AG04450 (cell line): Measurements from ENCODE around the gene RHAG. TPM values are rescaled to one million over a fixed set of nuclear protein-coding genes. Genes with fewer than 3 reads are reported as not detected.
"Not testable (repeated sequence)": the region's sequence is repeated elsewhere in the genome, so short reads cannot be mapped to it uniquely, and the experiment has no call there.

Source experiments
- CTCF ChIA-PET: fragments of 300-600, 350-600 bp; formaldehyde crosslinking; extraction: SDS; loops from one replicate; lab custom pipeline; 2022; ENCODE audit warnings: antibody characterized with exemption, inconsistent platforms; lab: Charles Lee
- POLR2A ChIA-PET: fragments of 350-600 bp; formaldehyde crosslinking; extraction: SDS; loops from one replicate; lab custom pipeline; 2021; ENCODE audit warnings: antibody characterized with exemption, inconsistent platforms; lab: Yijun Ruan, JAX
- DNase-seq: peaks from one replicate; pipeline ENCODE4 v3.0.0-alpha.2; 2011; ENCODE audit warnings: low read depth, low spot score
- H3K27ac ChIP-seq: one replicate; pipeline ENCODE4 v1.5.1; 2012; ENCODE audit warnings: low read depth, low read length, control low read depth
- H3K27me3 ChIP-seq: one replicate; pipeline ENCODE4 v1.6.0; 2012; ENCODE audit warnings: low read length; ENCODE audit not compliant: control insufficient read depth, insufficient read depth
- H3K4me3 ChIP-seq: 2 replicates; pipeline ENCODE4 v1.5.1; 2011; ENCODE audit warnings: mild to moderate bottlenecking, low read depth, low read length, control low read depth
- H3K9me3 ChIP-seq: 2 replicates; pipeline ENCODE4 v1.5.1; 2012; ENCODE audit warnings: low read length; ENCODE audit not compliant: control insufficient read depth, insufficient read depth
- polyA plus RNA-seq: library from polyadenylated mRNA; depleted of rRNA; stranded (reverse); fragments of >200 nt; gene quantifications from 2 replicates; pipeline ENCODE4 v1.2.3, GENCODE V29; 2011
- TF ChIP-seq, protein P1 (sequence below): IDR thresholded peaks from 2 replicates; pipeline ENCODE4 v1.5.1; 2011; ENCODE audit warnings: low read depth, low read length, control low read depth, inconsistent platforms

The RHAG gene
- polyA plus RNA-seq, 1 experiment = not detected

GRCh38 chr6:49618257-49618656 is 18.4 kb downstream of the RHAG start:
- ChIA-PET POLR2A (no interaction called here), CTCF (interaction anchor here (5.2 kb wide), 1 partner anchor 232 kb away, joined by 59 read pairs; no protein-coding TSS in a partner anchor)
- Histone ChIP-seq H3K4me3 (no peak overlapping the region), H3K27ac (no peak overlapping the region), H3K9me3 (no peaks in the 10 kb centered on the region), H3K27me3 (no peaks in the 10 kb centered on the region)
- TF ChIP-seq, protein P1, sequence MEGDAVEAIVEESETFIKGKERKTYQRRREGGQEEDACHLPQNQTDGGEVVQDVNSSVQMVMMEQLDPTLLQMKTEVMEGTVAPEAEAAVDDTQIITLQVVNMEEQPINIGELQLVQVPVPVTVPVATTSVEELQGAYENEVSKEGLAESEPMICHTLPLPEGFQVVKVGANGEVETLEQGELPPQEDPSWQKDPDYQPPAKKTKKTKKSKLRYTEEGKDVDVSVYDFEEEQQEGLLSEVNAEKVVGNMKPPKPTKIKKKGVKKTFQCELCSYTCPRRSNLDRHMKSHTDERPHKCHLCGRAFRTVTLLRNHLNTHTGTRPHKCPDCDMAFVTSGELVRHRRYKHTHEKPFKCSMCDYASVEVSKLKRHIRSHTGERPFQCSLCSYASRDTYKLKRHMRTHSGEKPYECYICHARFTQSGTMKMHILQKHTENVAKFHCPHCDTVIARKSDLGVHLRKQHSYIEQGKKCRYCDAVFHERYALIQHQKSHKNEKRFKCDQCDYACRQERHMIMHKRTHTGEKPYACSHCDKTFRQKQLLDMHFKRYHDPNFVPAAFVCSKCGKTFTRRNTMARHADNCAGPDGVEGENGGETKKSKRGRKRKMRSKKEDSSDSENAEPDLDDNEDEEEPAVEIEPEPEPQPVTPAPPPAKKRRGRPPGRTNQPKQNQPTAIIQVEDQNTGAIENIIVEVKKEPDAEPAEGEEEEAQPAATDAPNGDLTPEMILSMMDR = no peak
- no peak for DNase-seq

GRCh38 chr6:49614144-49614543 is 22.5 kb downstream of the RHAG start:
- H3K27ac ChIP-seq, H3K4me3 ChIP-seq, DNase-seq, H3K27me3 ChIP-seq, H3K9me3 ChIP-seq, POLR2A ChIA-PET, CTCF ChIA-PET: not testable (repeated sequence)

GRCh38 chr6:49609285-49609684 is 27.4 kb downstream of the RHAG start:
- no peak for DNase-seq
- Histone ChIP-seq H3K4me3 (no peak overlapping the region), H3K27me3 (no peaks in the 10 kb centered on the region), H3K27ac (no peak overlapping the region), H3K9me3 (no peaks in the 10 kb centered on the region)
- CTCF ChIA-PET = interaction anchor here (0.6 to 7.3 kb wide), 3 partner anchors 11 to 77 kb away, joined by 3 to 283 read pairs (median 15); no protein-coding TSS in a partner anchor
- TF ChIP-seq, protein P1 = no peak
- POLR2A ChIA-PET = no interaction called here

DNA sequence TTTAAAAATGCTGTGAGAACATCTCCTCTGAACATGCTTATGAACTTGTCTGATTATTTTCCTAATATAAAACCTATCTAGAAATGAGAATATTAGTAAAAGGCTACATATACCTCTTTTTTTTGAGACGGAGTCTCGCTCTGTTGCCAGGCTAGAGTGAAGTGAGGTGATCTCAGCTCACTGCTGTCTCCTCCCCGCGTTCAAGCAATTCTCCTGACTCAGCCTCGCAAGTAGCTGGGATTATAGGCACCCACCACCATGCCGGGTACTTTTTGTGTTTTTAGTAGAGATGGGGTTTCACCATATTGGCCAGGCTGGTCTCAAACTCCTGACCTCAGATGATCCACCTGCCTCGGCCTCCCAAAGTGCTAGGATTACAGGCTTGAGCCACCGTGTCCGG is 28.4 kb downstream of the RHAG start:
- POLR2A ChIA-PET = not testable (repeated sequence)

GRCh38 chr6:49607391-49607982 is 29.2 kb downstream of the RHAG start:
- Histone ChIP-seq H3K9me3 (no peaks in the 10 kb centered on the region), H3K27ac (no peak overlapping the region), H3K4me3 (no peak overlapping the region), H3K27me3 (no peaks in the 10 kb centered on the region)
- CTCF ChIA-PET = interaction anchor here (0.6 to 7.3 kb wide), 24 partner anchors 11 to 337 kb away, joined by 3 to 283 read pairs (median 4); partner anchors contain the start of gene C6orf141
- POLR2A ChIA-PET = no interaction called here
- TF ChIP-seq, protein P1 = no peak
- no peak for DNase-seq

More for the DNA sequence above, 28.4 kb downstream of the RHAG start:
- CTCF ChIA-PET = interaction anchor here (3.3 to 7.3 kb wide), 3 partner anchors 12 to 76 kb away, joined by 15 to 283 read pairs (median 26); partner anchors contain the start of gene C6orf141
- not testable (repeated sequence) for H3K4me3 ChIP-seq, H3K27me3 ChIP-seq, DNase-seq, H3K9me3 ChIP-seq, H3K27ac ChIP-seq

DNA sequence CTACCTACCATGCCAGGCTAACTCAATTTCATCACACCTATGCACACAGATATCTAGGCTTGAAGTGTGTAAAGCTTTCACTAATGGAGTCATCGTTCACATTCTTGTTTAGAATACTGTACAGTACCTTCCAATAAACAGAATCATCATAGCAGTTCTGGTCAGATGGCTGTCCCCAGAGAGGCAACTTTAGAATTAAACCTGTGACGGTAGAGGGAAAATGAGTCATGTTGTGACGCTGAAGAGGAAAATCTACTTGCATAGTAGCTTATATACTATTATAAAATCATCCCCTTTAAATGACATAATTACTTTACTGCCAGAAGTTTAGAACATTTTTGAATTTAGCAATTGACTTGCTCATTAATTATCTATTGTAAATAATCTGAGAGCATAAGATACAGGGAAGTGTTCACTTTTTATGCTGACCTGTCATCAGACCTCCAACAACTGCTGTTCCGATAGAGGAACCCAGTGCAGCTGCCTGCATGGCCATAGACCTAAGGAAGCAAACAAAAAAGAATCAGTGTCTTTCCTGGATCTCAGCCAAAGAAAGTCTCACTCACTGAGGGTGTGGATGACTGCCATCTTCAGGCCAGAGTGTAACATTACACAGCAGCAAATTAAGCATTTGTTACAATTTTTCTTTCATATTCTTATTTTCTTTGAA is 29.8 kb downstream of the RHAG start:
- H3K9me3 ChIP-seq = no peaks in the 10 kb centered on the region
- ChIA-PET POLR2A (no interaction called here), CTCF (interaction anchor here (0.5 to 7.3 kb wide), 24 partner anchors 9 to 338 kb away, joined by 3 to 283 read pairs (median 4); partner anchors contain the start of gene C6orf141)
- no peak overlapping the region for H3K4me3 ChIP-seq
- no peak overlapping the region for H3K27ac ChIP-seq
- TF ChIP-seq, protein P1 = peak; percentile 89
- DNase-seq = peak; percentile 74
- H3K27me3 ChIP-seq = no peaks in the 10 kb centered on the region

- CTCF ChIA-PET = interaction anchor here (7.3 kb wide), 1 partner anchor 72 kb away, joined by 283 read pairs; no protein-coding TSS in a partner anchor
- H3K27ac ChIP-seq, H3K27me3 ChIP-seq, H3K4me3 ChIP-seq, DNase-seq, H3K9me3 ChIP-seq, POLR2A ChIA-PET: not testable (repeated sequence)
Observed at GRCh38 chr6:49604080-49604479, 32.6 kb downstream of the RHAG start.

DNA sequence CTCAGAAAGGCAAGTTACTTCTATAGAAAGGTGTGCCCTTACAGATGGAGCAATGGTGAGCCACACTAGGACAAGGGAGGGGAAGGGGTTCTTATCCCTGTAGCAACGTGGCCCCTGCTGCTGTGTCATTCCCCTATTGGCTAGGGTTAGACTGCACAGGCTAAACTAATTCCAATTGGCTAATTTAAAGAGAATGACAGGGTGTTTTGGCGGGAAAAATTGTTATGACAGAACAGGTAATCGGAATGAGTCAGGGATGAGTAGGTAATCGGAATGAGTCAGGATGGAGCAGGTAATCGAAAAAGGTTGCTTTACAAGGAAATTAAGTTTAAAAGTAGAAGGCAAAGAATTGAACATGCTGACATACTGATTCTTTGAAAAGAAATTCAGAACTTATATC is 49.4 kb downstream of the RHAG start:
- H3K9me3 ChIP-seq, H3K27me3 ChIP-seq, POLR2A ChIA-PET, DNase-seq, H3K27ac ChIP-seq, H3K4me3 ChIP-seq: not testable (repeated sequence)
- CTCF ChIA-PET = interaction anchor here (0.8 kb wide), 1 partner anchor 19 kb away, joined by 3 read pairs; no protein-coding TSS in a partner anchor
